Kidney glomerular epithelial cell (primary cell): ENCODE measurements around the gene FHIT.

Experiments
- DNase-seq: peaks from one replicate; lab custom pipeline; 2025; lab: John Stamatoyannopoulos, UW

The FHIT gene

GRCh38 chr3:60277361-60277800, 973.9 kb downstream of the FHIT start:
- DNase-seq: no peak

GRCh38 chr3:60276615-60277014, 974.6 kb downstream of the FHIT start:
- DNase-seq: no peak

GRCh38 chr3:60274646-60275045, 976.6 kb downstream of the FHIT start:
- no peak for DNase-seq

GRCh38 chr3:60274098-60274497, 977.2 kb downstream of the FHIT start:
- DNase-seq: no peak

GRCh38 chr3:60269829-60270266, 981.4 kb downstream of the FHIT start:
- no peak for DNase-seq

- DNase-seq: no peak
Measured at GRCh38 chr3:60269377-60269776, 981.9 kb downstream of the FHIT start.

- DNase-seq: no peak
Measured at GRCh38 chr3:60268123-60268522, 983.1 kb downstream of the FHIT start.

GRCh38 chr3:60266444-60266843, 984.8 kb downstream of the FHIT start:
- no peak for DNase-seq

- DNase-seq: no peak
Measured at GRCh38 chr3:60263191-60263590, 988.1 kb downstream of the FHIT start.

- no peak for DNase-seq
Measured at GRCh38 chr3:60262546-60262945, 988.7 kb downstream of the FHIT start.

- no peak for DNase-seq
Measured at GRCh38 chr3:60260546-60260945, 990.7 kb downstream of the FHIT start.

- DNase-seq: no peak
Measured at GRCh38 chr3:60250810-60251209, 1000.4 kb downstream of the FHIT start.

- no peak for DNase-seq
Measured at GRCh38 chr3:60250206-60250605, 1001.0 kb downstream of the FHIT start.

GRCh38 chr3:60246361-60246760, 1004.9 kb downstream of the FHIT start:
- DNase-seq: no peak

GRCh38 chr3:60243456-60243855, 1007.8 kb downstream of the FHIT start:
- DNase-seq: no peak

- no peak for DNase-seq
Measured at GRCh38 chr3:60240492-60240891, 1010.8 kb downstream of the FHIT start.

- no peak for DNase-seq
Measured at GRCh38 chr3:60238550-60238949, 1012.7 kb downstream of the FHIT start.

- no peak for DNase-seq
Measured at GRCh38 chr3:60229502-60229901, 1021.8 kb downstream of the FHIT start.

- DNase-seq: no peak
Measured at GRCh38 chr3:60228823-60229222, 1022.4 kb downstream of the FHIT start.

GRCh38 chr3:60226912-60227311, 1024.3 kb downstream of the FHIT start:
- peak; percentile 18 for DNase-seq

GRCh38 chr3:60225848-60226247, 1025.4 kb downstream of the FHIT start:
- no peak for DNase-seq

GRCh38 chr3:60220768-60221167, 1030.5 kb downstream of the FHIT start:
- no peak for DNase-seq

- no peak for DNase-seq
Measured at GRCh38 chr3:60219501-60219900, 1031.8 kb downstream of the FHIT start.

GRCh38 chr3:60217156-60217911, 1033.9 kb downstream of the FHIT start:
- DNase-seq: peak; percentile 4
